ENCODE data around the gene TRMT2B. TPM values are rescaled to one million over a fixed set of nuclear protein-coding genes. Genes with fewer than 3 reads are reported as not detected.

The TRMT2B gene
- total RNA-seq, 1 experiment from 2014 or later = 9.5 TPM

DNA sequence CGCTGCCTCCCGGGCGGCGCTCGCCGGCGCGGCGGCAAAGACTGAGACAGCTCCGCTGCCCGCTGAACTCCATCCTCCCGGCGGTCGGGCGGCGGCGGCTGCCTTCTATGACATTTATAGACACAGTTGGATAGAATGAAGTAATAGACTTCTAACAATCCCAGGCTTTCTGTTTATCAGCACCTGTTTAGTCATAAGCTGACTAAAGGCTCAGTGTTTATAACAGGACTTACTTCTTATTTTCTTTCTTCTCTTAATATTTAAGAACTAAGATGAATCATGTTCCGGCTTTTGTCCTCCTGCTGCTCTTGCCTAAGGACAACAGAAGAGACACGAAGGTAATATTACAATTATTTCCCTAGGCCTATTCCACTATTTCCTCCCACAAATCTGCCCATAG, 78.5 kb downstream of the TRMT2B start (continued):
- TF ChIP-seq ZFX (IDR thresholded peaks at IDR 0.05) (no peak), CBX3 (IDR thresholded peaks at IDR 0.05; ENCODE audit: low read depth) (no peak), JUND (IDR thresholded peaks at IDR 0.05) (no peak), SP1 (IDR thresholded peaks at IDR 0.05; ENCODE audit: low read depth) (no peak)
- TF ChIP-seq, protein P1, sequence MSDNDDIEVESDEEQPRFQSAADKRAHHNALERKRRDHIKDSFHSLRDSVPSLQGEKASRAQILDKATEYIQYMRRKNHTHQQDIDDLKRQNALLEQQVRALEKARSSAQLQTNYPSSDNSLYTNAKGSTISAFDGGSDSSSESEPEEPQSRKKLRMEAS (IDR thresholded peaks at IDR 0.05) = no peak
- TF ChIP-seq, protein P2, sequence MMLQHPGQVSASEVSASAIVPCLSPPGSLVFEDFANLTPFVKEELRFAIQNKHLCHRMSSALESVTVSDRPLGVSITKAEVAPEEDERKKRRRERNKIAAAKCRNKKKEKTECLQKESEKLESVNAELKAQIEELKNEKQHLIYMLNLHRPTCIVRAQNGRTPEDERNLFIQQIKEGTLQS (IDR thresholded peaks at IDR 0.05) = no peak

- H4K20me1 ChIP-seq (ENCODE audit: insufficient read depth) = no peaks in the 10 kb centered on the region
- no peak for TF ChIP-seq EGR1 (IDR thresholded peaks at IDR 0.05; ENCODE audit: low read depth)
- TF ChIP-seq YY1 (IDR thresholded peaks at IDR 0.05; ENCODE audit: extremely low read depth, insufficient replicate concordance, low read depth, low read length) = no peak
- TF ChIP-seq CTCF (IDR thresholded peaks at IDR 0.05 in 2 of 3, conservative IDR thresholded peaks at IDR 0.05 in 1 of 3; ENCODE audit: borderline replicate concordance in 1 of 3, insufficient read depth in 1 of 3, low read depth in 2 of 3, low read length in 2 of 3) = no peak
- TF ChIP-seq POLR2A (IDR thresholded peaks at IDR 0.05; ENCODE audit: borderline replicate concordance, extremely low read depth, insufficient read depth, insufficient read length) = no peak
- TF ChIP-seq, protein P1 (IDR thresholded peaks at IDR 0.05) = no peak
- TF ChIP-seq ELF1 (IDR thresholded peaks at IDR 0.05; ENCODE audit: borderline replicate concordance, low read depth) = no peak
- no peak for TF ChIP-seq CBX3 (IDR thresholded peaks at IDR 0.05; ENCODE audit: low read depth)
- ChIA-PET POLR2A (no interaction called here), CTCF (no interaction called here), RAD21 (ENCODE audit: low non-redundant PET in 1 of 2, low total read pairs in 2 of 2, uncharacterized antibody in 2 of 2, unreplicated experiment in 2 of 2) (no interaction called here)
- DNase-seq (ENCODE audit: low read depth, low spot score) = no peak
- H3K79me2 ChIP-seq (ENCODE audit: insufficient read depth, low read length) = no peaks in the 10 kb centered on the region
- intact Hi-C loops (cut with micrococcal nuclease) = no loop called here
- no peaks in the 10 kb centered on the region for H3K4me1 ChIP-seq (ENCODE audit: control insufficient read depth in 1 of 2, insufficient read depth in 2 of 2, low read length in 2 of 2)
- H3K36me3 ChIP-seq (ENCODE audit: control insufficient read depth in 1 of 2, insufficient read depth in 2 of 2, low read length in 2 of 2) = no peaks in the 10 kb centered on the region
- no peaks in the 10 kb centered on the region for H3K27me3 ChIP-seq (ENCODE audit: insufficient read depth, low read length)
- no peak overlapping the region for H3K27ac ChIP-seq (ENCODE audit: low read depth, low read length)
- no peak for ATAC-seq
- no peak overlapping the region for H3K4me2 ChIP-seq (ENCODE audit: low read length)
- no peaks in the 10 kb centered on the region for H3K9me2 ChIP-seq (ENCODE audit: insufficient read depth)
- no peak overlapping the region for H3K4me3 ChIP-seq (replicated peaks in 1 of 2; ENCODE audit: low read depth in 1 of 2, low read length in 2 of 2)
- H3K9ac ChIP-seq (ENCODE audit: low read length) = no peak overlapping the region
- H3K9me3 ChIP-seq (ENCODE audit: control insufficient read depth in 1 of 2, insufficient read depth in 1 of 2, low read depth in 1 of 2, low read length in 2 of 2) = no peaks in the 10 kb centered on the region
- no TSS peak for BruUV-seq (replicated peaks)
- no peak overlapping the region for H2AFZ ChIP-seq (ENCODE audit: low read depth, low read length, poor library complexity, severe bottlenecking)
Measured at GRCh38 chrX:100969936-100970335, 82.0 kb downstream of the TRMT2B start.

Data from HCT116 (cell line).